Renal cortical epithelial cell (primary cell): Measurements from ENCODE around the gene TBC1D22A. TPM values are rescaled to one million over a fixed set of nuclear protein-coding genes. Genes with fewer than 3 reads are reported as not detected.

Experiments used
- DNase-seq: peaks from one replicate; pipeline ENCODE4 v3.0.0-alpha.2; 2011; ENCODE audit warnings: low read depth
- total RNA-seq: library from RNA; depleted of rRNA; stranded (reverse); fragments of >200 nt; gene quantifications from 2 replicates; pipeline ENCODE4 v1.2.3, GENCODE V29; 2014

The TBC1D22A gene
- total RNA-seq, 1 donor from 2014 or later: 20.0 TPM

- DNase-seq: no peak
These were observed 426.8 kb downstream of the TBC1D22A start for GRCh38 chr22:47189056-47189916.

- DNase-seq: no peak
These were observed 428.0 kb downstream of the TBC1D22A start for GRCh38 chr22:47190276-47190956.

GRCh38 chr22:47190957-47191670 lies 428.7 kb downstream of the TBC1D22A start:
- no peak for DNase-seq

GRCh38 chr22:47191671-47192650 lies 429.5 kb downstream of the TBC1D22A start:
- no peak for DNase-seq

GRCh38 chr22:47192651-47193437 lies 430.4 kb downstream of the TBC1D22A start:
- no peak for DNase-seq

GRCh38 chr22:47193606-47194329 lies 431.3 kb downstream of the TBC1D22A start:
- DNase-seq: no peak

GRCh38 chr22:47194476-47195155 lies 432.2 kb downstream of the TBC1D22A start:
- DNase-seq: no peak

GRCh38 chr22:47195156-47195483 lies 432.7 kb downstream of the TBC1D22A start:
- DNase-seq: no peak

GRCh38 chr22:47195484-47196165 lies 433.2 kb downstream of the TBC1D22A start:
- DNase-seq: no peak

GRCh38 chr22:47196166-47196849 lies 433.9 kb downstream of the TBC1D22A start:
- DNase-seq: no peak

GRCh38 chr22:47196881-47197772 lies 434.7 kb downstream of the TBC1D22A start:
- no peak for DNase-seq

- no peak for DNase-seq
These were observed 435.5 kb downstream of the TBC1D22A start for GRCh38 chr22:47197773-47198500.

GRCh38 chr22:47198801-47199251 lies 436.4 kb downstream of the TBC1D22A start:
- DNase-seq: no peak

- no peak for DNase-seq
These were observed 437.0 kb downstream of the TBC1D22A start for GRCh38 chr22:47199261-47199978.

- no peak for DNase-seq
These were observed 437.5 kb downstream of the TBC1D22A start for GRCh38 chr22:47199979-47200272.
